ENCODE data around the gene PXDN.

PXDN gene

DNA sequence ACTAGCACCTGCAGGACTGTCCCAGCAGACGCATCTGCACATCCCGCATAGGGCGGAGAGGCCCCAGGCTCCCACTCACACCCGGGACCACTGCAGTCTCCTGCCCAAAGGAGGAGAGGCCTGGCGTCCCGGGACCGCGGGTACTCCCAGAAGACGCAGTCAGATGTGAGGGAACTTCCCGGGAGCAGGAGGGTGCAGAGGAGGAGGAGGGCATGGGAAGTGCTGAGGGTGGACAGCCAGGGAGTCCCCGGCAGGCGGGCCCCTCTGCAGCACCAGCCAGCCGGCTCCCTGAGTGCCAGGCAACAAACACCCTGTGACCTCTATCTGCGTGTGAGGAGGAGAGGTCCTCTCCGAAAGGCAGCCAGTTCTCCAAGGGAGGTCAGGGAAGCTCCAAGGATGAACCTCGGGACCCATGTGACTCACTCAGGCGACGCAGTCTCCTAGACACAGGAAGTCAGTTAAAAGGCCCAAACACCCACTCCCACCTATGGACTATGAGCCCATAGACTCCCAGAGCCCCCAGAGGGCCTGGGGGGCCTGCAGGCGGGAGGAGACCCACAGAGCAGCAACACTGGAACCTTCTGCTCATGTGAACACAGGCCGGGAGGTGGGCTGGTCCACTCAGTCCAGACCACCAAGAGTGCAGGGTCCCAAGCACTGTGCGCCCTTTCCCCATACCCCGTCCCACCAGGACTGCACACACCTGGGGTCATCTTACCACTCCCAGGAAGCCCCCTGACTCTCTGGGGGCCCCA, 4.2 kb downstream of the PXDN start:
- TF ChIP-seq, protein P1, sequence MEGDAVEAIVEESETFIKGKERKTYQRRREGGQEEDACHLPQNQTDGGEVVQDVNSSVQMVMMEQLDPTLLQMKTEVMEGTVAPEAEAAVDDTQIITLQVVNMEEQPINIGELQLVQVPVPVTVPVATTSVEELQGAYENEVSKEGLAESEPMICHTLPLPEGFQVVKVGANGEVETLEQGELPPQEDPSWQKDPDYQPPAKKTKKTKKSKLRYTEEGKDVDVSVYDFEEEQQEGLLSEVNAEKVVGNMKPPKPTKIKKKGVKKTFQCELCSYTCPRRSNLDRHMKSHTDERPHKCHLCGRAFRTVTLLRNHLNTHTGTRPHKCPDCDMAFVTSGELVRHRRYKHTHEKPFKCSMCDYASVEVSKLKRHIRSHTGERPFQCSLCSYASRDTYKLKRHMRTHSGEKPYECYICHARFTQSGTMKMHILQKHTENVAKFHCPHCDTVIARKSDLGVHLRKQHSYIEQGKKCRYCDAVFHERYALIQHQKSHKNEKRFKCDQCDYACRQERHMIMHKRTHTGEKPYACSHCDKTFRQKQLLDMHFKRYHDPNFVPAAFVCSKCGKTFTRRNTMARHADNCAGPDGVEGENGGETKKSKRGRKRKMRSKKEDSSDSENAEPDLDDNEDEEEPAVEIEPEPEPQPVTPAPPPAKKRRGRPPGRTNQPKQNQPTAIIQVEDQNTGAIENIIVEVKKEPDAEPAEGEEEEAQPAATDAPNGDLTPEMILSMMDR (IDR thresholded peaks at IDR 0.05; ENCODE audit: unreplicated experiment in 3 of 3): no peak
- Mint-ChIP-seq H3K27me3 (ENCODE audit: low read depth) (no peaks in the 10 kb centered on the region), H3K4me1 (peaks cover 55% of the 10 kb centered on the region), H3K36me3 (ENCODE audit: low read depth) (peaks cover 60% of the 10 kb centered on the region), H3K9me3 (peaks cover 12% of the 10 kb centered on the region), H3K4me3 (peak overlapping the region in 2 of 3 experiments; percentile 98 to 100), H3K27ac (peak overlapping the region; percentile 50 to 90 (median 50))

DNA sequence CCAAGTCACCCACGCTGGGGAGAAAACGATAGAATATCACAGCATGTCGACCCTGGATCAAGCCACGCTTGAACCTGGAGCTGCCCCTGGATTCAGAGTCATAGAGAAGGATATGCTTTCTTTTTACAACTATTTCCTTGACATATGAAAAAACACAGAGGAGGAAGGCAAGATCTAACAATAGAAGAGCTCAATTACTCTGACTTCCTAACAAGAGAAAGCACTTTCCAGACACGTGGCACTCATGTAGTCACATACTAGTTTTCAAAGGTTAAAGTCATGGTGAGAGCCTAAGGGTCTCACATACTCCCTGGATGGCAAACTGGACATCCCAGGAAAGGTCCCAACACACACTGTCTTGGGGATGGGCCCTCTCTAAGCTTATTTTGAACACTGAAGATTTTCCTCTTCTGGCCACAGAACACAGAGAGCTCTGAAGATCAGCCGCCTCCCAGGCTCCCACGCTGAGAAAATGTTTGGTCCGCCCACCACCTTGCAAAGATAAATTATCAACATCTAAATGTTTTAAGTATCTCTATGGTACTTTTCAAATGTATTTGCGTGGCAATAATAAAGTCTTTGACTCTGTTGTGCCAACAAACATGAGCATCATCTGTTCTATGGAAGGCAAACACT, 4.9 kb downstream of the PXDN start:
- TF ChIP-seq, protein P1 (IDR thresholded peaks at IDR 0.05; ENCODE audit: unreplicated experiment in 3 of 3): no peak
- H3K27ac Mint-ChIP-seq: peak overlapping the region; percentile 50 to 76 (median 50)
- peaks cover 51% of the 10 kb centered on the region for H3K4me1 Mint-ChIP-seq
- H3K9me3 Mint-ChIP-seq: peaks cover 15% of the 10 kb centered on the region
- H3K27me3 Mint-ChIP-seq (ENCODE audit: low read depth): no peaks in the 10 kb centered on the region
- H3K36me3 Mint-ChIP-seq (ENCODE audit: low read depth): peaks cover 67% of the 10 kb centered on the region
- H3K4me3 Mint-ChIP-seq: peak overlapping the region; percentile 18 to 59 (median 19)

DNA sequence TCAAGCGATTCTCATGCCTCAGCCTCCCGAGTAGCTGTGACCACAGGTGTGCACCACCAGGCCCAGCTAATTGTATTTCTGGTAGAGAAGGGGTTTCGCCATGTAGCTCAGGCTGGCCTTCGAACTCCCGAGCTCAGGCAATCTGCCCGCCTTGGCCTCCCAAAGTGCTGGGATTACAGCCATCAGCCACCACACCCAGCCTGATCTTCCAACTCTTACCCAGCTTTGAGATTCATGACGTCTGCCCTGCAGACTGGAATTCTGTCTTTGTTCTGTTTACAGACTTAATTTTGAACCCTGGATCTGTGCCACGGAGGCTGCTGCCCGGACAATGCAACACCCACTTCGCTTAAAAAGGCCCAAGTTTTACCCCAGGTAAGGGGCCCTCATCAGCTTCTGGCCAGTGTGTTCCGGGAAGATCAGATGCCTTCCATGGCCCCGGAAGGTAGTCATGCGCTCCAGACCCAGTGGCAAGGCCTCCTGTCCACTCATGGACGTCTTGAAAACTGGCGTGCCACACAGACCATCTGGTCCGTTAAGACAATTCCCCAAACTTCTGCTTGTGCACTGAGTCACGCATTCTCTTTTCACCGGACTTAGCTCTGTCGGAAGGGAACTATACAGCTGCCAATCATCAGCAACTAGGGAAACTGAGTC, 5.5 kb downstream of the PXDN start:
- Mint-ChIP-seq H3K9me3 (peaks cover 16% of the 10 kb centered on the region), H3K27me3 (ENCODE audit: low read depth) (no peaks in the 10 kb centered on the region), H3K27ac (peak overlapping the region in 2 of 3 experiments; percentile 50), H3K4me3 (peak overlapping the region in 1 of 3 experiments; percentile 59), H3K4me1 (peaks cover 51% of the 10 kb centered on the region), H3K36me3 (ENCODE audit: low read depth) (peaks cover 74% of the 10 kb centered on the region)
- TF ChIP-seq, protein P1 (IDR thresholded peaks at IDR 0.05; ENCODE audit: unreplicated experiment in 3 of 3): no peak

DNA sequence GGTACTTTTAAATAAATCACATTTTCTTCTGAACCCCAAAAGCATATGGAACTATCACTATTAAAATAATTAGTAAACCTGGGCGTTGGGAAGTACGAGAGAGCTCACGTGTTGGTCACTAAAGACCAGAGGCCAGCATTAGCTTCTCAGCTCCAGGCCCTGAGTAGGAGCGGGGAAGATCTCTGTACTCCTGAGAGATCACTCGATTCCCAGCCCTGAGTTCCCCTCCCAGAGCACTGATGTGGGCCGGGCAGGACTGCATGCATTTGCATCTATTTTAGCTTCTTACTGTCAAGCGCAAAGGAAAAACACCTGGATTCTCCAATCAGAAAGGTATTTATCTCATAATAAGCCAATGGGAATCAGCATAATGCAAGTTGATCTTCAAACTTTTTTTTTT, 6.2 kb downstream of the PXDN start:
- H3K27me3 Mint-ChIP-seq (ENCODE audit: low read depth): no peaks in the 10 kb centered on the region
- H3K36me3 Mint-ChIP-seq (ENCODE audit: low read depth): peaks cover 80% of the 10 kb centered on the region
- no peak overlapping the region for H3K4me3 Mint-ChIP-seq
- TF ChIP-seq, protein P1 (IDR thresholded peaks at IDR 0.05; ENCODE audit: unreplicated experiment in 3 of 3): no peak
- peaks cover 19% of the 10 kb centered on the region for H3K9me3 Mint-ChIP-seq
- H3K4me1 Mint-ChIP-seq: peaks cover 51% of the 10 kb centered on the region
- H3K27ac Mint-ChIP-seq: no peak overlapping the region

DNA sequence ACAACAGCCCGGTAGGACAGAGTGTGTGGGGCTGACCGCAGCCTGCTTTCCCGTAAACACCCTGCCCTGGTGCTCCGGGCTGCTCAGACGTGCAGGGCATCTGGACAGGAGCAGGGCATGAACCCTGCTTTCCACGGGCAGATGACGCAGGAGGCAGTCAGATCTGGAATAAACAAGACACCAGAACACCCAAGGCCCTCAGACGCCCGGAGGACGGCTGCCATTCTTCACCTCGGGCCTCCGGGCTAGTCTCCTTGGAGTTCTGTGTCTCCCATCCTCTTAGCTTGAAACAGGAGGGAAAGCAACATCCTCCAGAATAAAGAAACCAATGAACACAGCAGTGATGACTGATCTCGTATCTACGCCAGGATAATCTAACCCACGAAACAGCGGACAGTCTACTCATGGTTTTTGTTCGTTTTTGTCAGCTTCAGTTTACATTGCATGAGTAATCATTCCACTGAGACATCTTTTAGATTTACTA, 7.3 kb downstream of the PXDN start:
- TF ChIP-seq, protein P1 (IDR thresholded peaks at IDR 0.05; ENCODE audit: unreplicated experiment in 3 of 3): no peak
- H3K36me3 Mint-ChIP-seq (ENCODE audit: low read depth): peaks cover 87% of the 10 kb centered on the region
- H3K9me3 Mint-ChIP-seq: peaks cover 26% of the 10 kb centered on the region
- H3K27me3 Mint-ChIP-seq (ENCODE audit: low read depth): no peaks in the 10 kb centered on the region
- H3K4me1 Mint-ChIP-seq: peaks cover 48% of the 10 kb centered on the region
- H3K4me3 Mint-ChIP-seq: no peak overlapping the region
- peak overlapping the region in 1 of 3 experiments; percentile 55 for H3K27ac Mint-ChIP-seq

Data from nephron (organoid).